ENCODE results near the gene SMARCA1. TPM values are rescaled to one million over a fixed set of nuclear protein-coding genes. Genes with fewer than 3 reads are reported as not detected.

Gene SMARCA1
- total and polyA plus RNA-seq, 2 experiments from 2014 or later: 30.1 to 51.8 TPM

DNA sequence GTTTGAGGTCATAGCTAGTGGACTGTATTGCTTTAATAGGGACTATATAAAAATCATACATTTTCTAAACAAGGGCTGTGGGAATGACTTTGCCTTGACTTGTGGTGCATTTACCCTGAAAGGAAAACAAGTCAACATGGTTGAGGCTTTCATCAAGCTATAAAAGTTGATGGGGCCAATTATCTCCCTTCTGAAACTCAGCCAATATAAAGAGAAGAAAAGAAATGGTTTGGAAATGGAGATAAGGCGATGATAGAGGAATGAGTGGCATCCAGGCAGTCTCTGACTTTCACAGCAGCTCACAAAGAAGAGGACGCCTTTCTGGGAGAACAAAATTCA is 118.7 kb downstream of the SMARCA1 start:
- Histone ChIP-seq H2AFZ (no peak overlapping the region), H3K4me2 (peak overlapping the region; percentile 47; the same call in 1 of the 2 replicates), H3K27ac (ENCODE audit: low read depth) (no peak overlapping the region), H3K27me3 (ENCODE audit: insufficient read depth) (no peaks in the 10 kb centered on the region), H3K9me2 (ENCODE audit: insufficient read depth) (no peaks in the 10 kb centered on the region), H3K4me3 (no peak overlapping the region), H3F3A (replicated peaks; ENCODE audit: low read depth) (no peaks in the 10 kb centered on the region), H3K79me2 (replicated peaks; ENCODE audit: insufficient read depth) (no peaks in the 10 kb centered on the region), H3K4me1 (ENCODE audit: insufficient read depth) (peaks cover 7% of the 10 kb centered on the region; the same call in 1 of the 2 replicates), H3K36me3 (ENCODE audit: insufficient read depth) (no peaks in the 10 kb centered on the region), H4K20me1 (replicated peaks; ENCODE audit: insufficient read depth) (no peaks in the 10 kb centered on the region)
- TF ChIP-seq EZH2phosphoT487 (IDR thresholded peaks at IDR 0.05; ENCODE audit: unreplicated experiment) (no peak), CTCF (conservative IDR thresholded peaks at IDR 0.05; ENCODE audit: low read depth in 2 of 2) (no peak), JUNB (IDR thresholded peaks at IDR 0.05; ENCODE audit: unreplicated experiment) (no peak), REST (IDR thresholded peaks at IDR 0.05; ENCODE audit: unreplicated experiment) (no peak), POLR2AphosphoS5 (IDR thresholded peaks at IDR 0.05; ENCODE audit: low read depth) (no peak), CREB1 (CRISPR knock-in tag; IDR thresholded peaks at IDR 0.05; ENCODE audit: low read depth) (no peak), ZNF331 (CRISPR knock-in tag; IDR thresholded peaks at IDR 0.05; ENCODE audit: low read depth) (no peak), ZNF114 (CRISPR knock-in tag; IDR thresholded peaks at IDR 0.05) (no peak), EZH2 (IDR thresholded peaks at IDR 0.05; ENCODE audit: low read depth, unreplicated experiment) (no peak), STAT1 (IDR thresholded peaks at IDR 0.05; ENCODE audit: unreplicated experiment) (no peak), NANOG (IDR thresholded peaks at IDR 0.05; ENCODE audit: borderline replicate concordance) (no peak)
- TF ChIP-seq, protein P1, sequence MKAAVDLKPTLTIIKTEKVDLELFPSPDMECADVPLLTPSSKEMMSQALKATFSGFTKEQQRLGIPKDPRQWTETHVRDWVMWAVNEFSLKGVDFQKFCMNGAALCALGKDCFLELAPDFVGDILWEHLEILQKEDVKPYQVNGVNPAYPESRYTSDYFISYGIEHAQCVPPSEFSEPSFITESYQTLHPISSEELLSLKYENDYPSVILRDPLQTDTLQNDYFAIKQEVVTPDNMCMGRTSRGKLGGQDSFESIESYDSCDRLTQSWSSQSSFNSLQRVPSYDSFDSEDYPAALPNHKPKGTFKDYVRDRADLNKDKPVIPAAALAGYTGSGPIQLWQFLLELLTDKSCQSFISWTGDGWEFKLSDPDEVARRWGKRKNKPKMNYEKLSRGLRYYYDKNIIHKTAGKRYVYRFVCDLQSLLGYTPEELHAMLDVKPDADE (IDR thresholded peaks at IDR 0.05): no peak
- Mint-ChIP-seq H3K27me3 (ENCODE audit: insufficient read depth, low read depth, poor library complexity) (no peaks in the 10 kb centered on the region), H3K9me3 (no peaks in the 10 kb centered on the region; the same call in 2 of the 3 replicates), H3K4me3 (no peak overlapping the region), H3K4me1 (peaks cover 9% of the 10 kb centered on the region), H3K36me3 (ENCODE audit: low read depth) (no peaks in the 10 kb centered on the region), H3K27ac (no peak overlapping the region)
- ATAC-seq: no peak
- DNase-seq (ENCODE audit: low spot score): no peak
